GM21390 (cell line): ENCODE data around the gene ZNF648.
"Not testable (repeated sequence)": the region's sequence is repeated elsewhere in the genome, so short reads cannot be mapped to it uniquely, and the experiment has no call there.

ENCODE experiments used
- ATAC-seq: cut with Tn5 transposase; IDR thresholded peaks from one replicate; pipeline ENCODE4 v1.9.1; 2021; ENCODE audit not compliant: unreplicated experiment

The ZNF648 gene, protein sequence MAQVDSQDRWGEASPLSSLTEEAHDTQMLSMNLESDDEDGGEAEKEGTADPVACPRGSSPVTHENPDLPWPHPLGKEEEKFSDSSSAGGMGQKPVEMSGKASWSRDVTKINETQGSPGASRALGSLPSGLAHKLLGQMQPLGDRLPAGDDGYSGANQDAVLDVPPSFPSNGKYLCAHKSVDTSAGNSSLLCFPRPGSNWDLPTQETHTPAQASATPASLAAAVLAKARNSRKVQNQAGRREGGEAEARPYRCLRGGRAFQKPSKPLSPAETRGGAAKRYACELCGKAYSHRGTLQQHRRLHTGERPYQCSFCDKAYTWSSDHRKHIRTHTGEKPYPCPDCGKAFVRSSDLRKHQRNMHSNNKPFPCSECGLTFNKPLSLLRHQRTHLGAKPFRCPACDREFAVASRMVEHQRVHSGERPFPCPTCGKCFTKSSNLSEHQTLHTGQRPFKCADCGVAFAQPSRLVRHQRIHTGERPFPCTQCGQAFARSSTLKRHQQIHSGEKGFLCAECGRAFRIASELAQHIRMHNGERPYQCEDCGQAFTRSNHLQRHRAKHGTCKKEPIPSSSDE

DNA sequence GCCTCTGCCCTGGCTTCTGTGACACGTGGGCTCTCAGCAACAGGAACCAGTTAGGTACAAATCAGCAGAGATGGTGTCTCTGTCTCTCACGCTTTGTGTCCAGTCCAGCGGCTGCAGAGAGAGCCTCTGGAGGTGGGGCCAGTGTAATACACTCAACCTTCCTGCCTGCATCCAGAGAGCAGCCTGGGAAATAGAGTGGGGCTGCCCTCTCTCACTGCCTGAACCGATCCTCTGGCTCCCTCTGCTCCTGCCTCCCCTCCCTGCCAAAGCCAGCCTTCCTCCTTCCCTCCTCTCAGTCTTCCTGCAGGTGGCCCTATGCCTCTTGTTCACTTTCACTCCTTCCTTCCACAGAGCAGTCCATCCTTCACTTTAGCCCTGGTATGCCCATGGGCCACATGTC, at the start of gene ZNF648:
Gene ZNF648, minus strand, starts transcription at position 119 of the 400 bp plus-strand sequence. CDS start 3,702 bp downstream, outside the sequence.
- no peak for ATAC-seq

DNA sequence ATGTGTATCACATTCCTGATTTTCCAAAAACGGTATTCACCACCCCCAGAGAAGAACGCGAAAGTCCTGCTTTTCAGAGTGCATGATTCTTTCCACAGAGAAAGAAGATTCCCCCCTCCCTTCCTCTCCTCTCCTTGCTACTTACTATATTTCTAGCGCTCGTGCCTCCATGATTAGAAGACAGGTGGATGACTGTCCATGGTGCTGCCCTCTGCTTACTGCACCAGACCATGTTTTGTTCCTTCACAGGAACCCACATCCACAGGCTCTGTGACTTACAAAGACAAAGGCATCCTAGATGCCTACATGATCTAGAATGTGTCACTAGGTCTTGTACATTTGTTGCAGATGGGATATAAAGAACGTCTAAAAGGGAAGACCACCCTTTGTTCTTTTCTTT, 49.1 kb upstream of the ZNF648 start:
- ATAC-seq, result no peak

DNA sequence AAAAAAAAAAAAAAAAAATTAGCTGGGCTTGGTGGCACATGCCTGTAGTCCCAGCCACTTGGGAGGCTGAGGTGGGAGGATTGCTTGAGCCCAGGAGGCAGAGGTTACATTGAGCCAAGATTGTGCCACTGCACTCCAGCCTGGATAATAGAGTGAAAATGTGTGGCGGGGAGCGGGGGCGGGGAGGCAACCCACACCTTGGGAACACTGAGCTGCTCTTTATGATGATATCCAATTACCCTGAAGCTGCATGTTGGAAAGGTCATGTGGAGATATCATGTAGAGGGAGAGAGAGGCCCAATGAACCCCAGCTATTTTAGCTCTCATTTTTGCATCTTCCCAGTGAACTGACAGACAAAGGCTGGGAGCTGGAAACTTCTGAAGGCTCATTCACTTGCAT, 48.3 kb upstream of the ZNF648 start:
- no peak for ATAC-seq

DNA sequence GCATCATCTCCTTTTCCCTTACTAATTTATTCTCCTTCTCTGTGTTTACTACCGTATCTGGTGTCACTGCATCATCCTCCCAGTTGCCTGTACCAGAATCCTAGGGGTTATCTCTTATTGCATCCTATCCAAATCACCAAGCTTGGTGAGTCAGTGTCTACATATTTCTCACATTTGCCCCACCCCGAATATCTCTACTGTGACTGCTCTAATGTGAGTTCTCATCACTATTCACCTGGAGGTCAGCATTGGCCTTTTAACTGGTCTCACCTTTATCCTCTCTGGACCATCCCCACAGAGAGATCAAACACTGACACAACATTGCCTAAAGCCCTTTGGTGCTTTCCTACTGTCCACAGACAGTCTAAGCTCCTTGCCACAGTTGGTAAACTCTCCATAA, 45.7 kb upstream of the ZNF648 start:
- ATAC-seq, result no peak

DNA sequence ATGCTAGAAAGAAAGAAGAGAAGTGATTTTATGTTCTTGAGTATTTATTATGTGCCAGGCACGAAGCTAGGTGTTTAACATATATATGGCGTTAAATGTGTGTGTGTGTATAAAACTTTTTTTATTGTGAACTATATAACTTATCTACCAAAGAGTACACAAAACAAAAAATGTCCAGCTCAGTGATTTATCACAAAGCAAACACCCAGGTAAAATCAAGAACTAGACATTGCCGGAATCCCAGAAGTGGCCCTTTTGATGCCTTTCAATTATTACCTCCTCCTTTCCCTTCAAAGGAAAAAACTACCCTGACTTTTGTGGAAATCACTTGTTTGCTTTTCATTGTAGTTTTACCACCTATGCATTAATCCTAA, 40.5 kb upstream of the ZNF648 start:
- ATAC-seq, result no peak

DNA sequence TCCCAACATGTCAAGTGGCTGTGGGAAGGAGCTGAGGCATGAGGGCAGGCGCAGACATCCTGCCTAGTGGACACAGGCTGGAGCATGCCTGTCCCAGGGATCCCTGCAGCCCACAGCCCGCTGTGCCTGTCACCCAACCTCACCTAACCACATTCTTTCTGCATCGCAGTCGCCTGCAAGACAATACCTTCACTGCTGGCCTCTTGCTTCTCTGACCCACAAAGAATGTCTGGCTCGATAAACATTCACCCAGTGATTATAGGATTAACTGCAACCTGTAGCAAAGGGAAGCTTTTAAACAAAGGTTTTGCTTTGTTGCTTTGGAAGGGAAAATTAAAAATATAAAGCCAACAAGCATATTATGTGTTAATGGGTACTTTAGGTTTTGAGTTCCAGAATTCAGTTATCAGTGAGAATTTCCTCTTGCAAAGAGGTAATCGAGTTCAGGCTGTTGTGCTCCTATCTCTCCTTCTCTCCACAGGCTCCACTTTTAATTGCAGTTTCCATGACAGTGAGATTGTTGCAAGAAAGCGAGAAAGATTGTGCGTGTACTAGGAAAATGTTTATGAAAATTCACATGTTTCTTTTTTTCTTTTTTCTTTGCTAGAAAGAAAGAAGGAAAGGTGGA, 40.0 kb upstream of the ZNF648 start:
- ATAC-seq, result no peak

DNA sequence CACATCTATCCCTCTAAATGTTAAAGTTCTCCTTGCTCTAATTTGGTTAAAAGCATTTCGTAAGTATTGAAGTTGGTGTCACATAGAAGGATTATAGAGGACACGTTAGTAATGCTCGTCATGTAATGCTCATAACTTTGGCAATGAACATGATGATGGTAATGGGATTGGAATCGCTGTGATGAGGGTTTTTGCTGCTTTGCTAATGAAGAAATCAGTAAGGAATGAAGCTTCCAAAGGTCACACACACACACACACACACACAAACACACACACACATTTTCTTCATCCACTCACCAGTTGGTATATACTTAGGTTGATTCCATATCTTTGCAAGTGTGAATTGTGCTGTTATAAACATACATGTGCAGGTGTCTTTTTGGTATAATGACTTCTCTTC, 36.8 kb upstream of the ZNF648 start:
- ATAC-seq, result no peak

DNA sequence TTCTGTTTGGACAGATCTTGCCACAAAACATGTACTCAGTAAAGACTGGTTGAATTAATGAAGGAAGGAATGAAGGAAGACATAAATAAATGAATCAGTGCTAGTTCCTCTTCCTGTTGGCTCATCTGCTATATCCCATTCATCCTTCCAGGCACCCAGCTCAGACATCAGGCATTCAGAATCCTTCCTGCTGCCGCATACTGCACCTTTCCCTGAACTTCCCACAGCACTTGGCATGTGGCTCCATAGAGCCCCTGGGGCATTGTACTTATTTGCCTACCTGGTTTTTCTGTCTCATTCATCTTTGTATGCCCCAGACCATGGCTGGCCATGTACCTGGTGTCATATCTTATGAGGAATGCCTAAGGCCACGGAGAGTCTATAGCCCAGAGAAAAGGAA, 34.4 kb upstream of the ZNF648 start:
- ATAC-seq, result no peak

DNA sequence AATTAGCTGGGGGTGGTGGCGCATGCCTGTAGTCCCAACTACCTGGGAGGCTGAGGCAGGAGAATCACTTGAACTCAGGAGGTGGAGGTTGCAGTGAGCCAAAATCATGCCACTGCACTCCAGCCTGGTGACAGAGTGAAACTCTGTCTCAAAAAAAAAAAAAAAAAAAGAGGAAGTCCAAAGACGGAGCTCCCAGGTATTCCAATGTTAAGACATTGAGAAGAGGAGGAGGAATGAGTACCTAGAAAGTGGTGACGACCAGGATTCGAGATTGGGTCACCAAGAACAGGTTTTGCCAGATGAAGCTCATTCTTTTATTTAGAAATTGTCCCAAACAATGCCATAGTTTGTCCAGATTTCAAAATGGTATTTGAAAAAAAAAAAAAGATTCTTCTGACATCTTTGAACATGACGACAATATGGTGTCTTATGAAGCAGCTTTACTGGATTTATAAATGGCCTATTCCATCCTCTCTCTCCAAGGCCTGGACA, 33.0 kb upstream of the ZNF648 start:
- ATAC-seq, result not testable (repeated sequence)

DNA sequence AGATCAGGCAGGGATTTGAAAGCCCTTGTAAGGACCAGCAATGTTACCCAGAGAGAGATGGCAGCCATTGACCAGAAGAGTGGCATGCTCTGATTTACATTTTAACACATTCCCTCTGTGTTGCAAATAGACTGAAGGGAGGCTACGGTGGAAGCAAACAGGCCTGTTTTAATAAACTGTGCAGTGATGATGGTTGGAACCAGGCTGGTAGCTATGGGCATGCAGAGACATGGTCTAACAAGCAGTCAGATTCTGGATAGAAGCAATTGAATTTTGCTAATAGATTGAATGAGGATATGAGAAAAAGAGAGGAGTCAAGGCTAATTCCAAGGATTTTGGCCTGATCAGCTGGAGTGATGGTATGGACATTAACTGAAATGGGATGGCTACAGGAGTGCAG, 32.3 kb upstream of the ZNF648 start:
- ATAC-seq, result no peak

DNA sequence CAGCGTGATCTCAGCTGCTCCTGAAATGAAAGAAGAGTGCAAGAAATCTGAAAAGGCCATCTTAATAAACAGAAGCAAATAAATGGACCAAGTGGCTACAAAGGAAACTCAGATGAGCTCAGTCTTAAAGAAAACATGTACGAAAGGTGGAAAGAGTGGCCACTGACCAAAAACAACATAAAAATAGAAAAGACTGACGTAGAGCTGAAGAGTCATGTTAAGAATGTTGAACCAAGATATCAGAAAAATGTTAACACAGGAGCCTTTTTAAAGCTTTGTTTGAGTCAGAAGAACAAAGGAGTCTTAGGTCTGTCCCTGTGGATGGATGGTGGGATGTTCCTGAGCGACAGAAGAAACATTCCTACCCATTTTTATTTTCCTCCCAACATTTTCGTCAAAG, 30.8 kb upstream of the ZNF648 start:
- ATAC-seq, result no peak

DNA sequence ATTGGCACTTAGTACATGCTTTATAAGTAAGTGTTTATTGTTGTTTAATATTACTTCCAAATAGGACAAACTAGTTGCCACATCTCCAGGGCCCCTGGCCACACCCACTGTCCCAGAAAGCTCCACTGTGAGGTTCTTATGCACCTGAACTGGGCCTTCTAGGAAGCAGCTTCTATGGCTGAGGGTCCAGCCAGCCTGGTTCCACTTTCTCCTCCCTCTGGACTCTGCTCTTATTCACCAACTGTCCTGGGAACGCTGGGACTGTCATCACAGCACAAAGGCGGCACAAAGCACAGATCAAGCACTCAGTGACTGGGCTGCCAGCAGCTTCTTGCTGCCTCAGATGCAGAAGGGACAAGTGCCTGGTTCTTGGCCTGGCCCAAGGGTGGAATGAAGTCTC, 29.6 kb upstream of the ZNF648 start:
- ATAC-seq, result no peak

DNA sequence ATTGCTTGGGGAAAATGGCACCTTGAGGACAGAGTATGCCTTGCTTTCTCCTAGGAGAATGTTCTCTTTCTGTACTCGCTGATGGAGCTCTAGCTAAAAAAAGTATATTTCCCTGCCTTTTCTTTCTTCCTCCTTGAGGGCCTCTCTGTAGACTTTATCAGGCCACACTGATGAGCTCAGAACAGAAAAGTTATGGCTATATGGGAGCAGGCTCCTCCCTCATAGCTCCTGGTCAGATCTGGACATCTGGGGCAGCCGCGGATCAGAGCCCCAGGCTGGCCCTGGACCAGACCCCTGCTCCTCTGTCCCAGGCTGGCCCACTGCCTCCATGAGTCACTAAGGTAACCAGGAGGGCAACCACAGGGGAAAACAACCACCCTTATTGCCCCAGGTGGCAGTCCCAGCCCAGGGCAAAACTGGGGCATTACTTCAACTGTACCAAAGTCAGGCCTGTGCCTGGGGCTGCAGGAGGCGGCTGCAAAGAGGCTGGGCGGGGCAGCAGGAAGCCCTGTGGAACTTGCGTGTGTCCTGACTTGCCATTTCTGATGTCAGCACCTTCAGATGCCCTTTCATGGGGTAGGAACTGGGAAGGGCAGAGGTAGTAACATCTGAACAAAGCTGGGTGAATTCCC, 26.3 kb upstream of the ZNF648 start:
- ATAC-seq, result no peak

DNA sequence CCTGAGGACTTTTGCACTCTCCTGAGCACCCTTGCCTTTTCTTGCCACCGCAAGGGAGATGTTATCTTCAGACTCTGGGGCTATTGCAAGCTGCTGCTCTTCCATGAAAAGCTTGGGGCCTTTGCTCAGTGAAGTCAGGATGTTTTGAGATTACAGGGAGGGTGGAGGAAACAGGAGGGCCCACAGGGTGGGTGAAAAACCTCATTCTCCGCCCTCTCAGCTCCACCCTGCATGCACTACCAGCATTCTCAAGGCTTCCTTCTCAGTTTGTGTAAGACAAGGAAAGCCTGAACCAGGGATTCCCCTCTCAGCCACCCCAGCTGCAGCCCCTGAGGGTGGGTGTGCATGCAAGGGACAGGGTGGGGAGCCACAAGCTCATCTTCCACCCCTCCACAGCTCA, 25.8 kb upstream of the ZNF648 start:
- no peak for ATAC-seq

DNA sequence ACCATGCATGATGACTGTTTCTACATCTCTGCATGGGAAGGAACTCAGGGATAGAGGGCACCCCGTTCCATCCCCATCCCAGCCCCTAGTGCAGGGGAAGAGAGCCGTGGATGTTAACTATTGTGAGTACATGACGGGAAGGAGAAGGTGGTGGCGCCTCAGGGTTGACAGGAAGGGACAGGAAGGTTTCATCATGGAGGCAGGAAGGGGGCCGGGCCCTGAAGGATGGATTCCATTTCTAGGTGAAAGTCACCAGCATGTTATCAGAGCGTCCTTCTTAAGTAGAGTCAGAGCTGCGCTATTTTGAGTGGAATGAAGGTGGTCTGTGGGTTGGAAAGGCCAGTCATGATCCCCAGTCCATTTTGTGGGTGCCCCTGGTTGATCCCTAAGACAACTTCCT, 25.1 kb upstream of the ZNF648 start:
- no peak for ATAC-seq

DNA sequence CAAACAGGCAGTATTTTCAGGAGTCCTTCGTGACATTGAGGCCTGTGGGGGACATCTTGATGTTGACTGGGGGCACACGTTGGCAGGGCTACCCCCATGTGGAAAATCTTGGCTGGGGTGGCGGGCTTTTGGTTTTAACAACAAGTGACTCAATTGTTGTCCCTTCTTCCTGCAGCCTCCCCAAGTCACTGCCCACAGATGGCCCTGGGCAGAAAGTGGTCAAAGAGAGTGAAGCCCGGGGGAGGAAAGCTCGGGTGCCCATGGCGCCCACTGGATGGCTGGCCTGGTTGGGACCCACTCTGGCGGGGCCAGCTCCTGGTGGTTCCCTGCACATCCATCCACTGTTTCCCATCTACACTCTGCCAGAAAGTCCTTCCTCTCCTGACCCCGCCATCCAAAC, 24.6 kb upstream of the ZNF648 start:
- ATAC-seq, result no peak

DNA sequence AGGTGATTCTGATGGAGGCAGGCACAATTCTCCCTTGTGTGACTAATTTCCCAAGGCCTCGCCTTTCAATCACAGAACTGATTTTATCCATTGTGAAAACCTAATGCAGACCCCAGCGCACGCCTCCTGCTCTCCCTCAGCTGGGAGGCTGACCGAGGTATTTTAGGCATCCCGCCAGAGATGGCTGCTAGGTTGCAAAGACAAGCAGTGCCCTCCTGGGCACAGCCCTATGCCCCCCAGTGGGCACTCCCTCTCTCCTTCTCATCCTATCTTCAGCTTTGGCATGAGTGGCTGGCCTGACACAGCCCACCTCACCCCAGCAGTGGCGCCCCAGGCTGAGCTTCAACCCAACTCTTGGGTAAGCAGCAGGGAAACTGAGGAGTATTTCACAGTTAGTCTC, 24.2 kb upstream of the ZNF648 start:
- ATAC-seq, result no peak

DNA sequence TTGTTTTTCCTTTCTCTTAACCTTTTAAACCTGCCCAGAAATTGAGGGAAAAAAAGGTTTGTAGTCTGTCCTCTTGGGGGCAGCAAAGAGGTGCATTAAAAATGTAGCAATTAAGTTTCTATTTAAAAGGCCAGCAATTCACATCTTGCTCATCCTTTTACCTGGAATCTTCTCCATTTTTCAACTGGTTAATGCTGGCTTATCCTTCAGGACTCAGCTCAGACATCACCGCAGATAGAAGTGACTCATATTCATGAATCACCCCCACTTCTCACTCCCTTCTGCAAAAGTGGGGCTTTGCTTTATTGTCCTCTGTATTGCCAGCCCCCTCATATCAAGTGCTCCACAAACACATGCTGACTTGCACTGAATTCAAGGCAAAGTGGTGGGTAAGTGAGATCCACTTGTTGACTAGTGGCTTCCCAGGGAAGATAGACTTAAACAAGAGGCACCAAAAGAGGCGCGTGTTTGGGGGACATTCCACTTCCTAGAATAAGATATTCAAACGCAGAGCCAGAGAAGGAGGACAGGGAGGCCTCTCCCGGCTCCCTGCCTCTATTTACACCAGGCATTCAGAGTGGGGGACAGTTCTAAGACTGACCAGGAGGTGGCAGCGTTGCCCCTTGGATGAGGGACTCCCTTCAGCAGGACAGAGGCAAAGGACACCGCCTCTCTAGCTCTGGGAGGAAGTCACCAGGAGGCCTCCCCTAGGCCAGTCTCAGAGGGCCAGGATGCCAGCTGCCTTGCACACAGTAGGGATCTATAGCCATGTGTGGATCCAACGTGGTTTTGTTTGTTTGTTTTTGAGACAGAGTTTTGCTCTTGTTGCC, 23.2 kb upstream of the ZNF648 start:
- ATAC-seq, result peak; percentile 86

DNA sequence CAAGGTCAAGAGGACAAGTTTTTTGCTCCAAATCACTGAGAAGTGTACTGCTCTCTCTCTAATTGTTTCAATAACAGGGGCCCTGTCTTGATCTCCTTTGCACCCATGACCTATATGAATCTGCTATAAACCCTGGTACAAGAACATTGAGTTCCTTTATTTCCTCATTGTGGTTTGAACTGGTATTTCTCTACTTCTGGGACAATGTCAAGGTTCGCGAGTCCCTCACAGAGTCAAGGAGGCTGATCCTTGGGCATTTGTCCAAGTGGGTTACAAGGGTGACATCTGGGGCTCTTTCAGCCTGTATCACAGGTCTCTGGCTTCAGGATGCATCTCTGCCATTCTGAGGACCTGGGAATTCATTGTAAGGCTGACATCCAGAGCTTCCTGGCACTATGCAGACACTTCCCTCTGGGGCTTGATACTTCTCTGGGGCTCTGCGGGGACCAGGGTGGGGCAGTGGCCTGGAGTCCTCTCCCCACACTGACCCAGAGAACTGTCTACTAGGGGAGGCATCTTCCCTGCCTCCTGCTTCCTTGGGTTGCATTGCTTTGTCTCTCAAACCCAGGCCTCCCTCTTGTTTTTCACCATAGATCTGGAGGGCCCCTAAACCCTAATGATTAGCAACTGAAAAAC, 22.5 kb upstream of the ZNF648 start:
- no peak for ATAC-seq

DNA sequence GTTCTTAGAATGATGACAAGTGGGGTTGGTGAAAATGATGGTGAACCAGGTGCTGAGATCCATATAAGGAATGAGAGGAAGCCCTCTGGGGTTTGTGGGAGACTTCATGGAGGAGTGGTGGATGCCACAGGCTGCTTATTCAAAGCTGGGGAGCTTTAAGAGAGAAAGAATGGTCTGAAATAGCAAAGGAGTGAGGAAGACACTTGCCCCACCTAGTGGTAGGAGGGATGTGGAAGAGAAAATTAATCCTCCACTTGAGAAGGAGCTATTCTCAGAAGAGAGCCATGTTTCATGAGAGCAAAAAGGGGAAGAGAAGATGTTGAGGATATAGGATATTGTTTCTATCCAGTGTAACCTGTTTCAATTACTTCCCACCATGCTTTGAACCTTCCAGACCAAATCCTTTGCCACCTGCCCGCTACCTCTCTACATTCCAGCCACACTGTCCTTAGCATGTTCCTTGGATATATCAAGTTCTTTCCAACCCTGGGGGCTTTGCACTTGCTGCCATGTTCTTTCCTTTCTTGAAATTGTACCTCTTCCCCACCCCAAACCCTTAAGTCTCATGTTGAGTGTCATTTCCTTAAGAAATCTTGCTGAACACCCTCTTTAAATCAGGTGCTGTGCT, 19.6 kb upstream of the ZNF648 start:
- ATAC-seq, result no peak
